GM23338 (cell line): ENCODE data around the gene ZNF609. TPM values are rescaled to one million over a fixed set of nuclear protein-coding genes. Genes with fewer than 3 reads are reported as not detected.

Experiments used
- ATAC-seq: fragments of 200-7000 bp; cut with Tn5 transposase; 3 replicates; pipeline ENCODE4 v1.9.1; 2020
- DNase-seq: peaks from one replicate; pipeline ENCODE4 v3.0.0-alpha.2; 2015; ENCODE audit warnings: low spot score
- H2AFZ ChIP-seq: fragments of 200-600 bp; sonication (generic); 2 replicates; pipeline ENCODE4 v1.8.0; 2016; ENCODE audit warnings: antibody characterized with exemption, mild to moderate bottlenecking, moderate library complexity
- H3F3A ChIP-seq: fragments of 200-600 bp; sonication (generic); replicated peaks from 2 replicates; pipeline ENCODE4 v1.8.0; 2017; ENCODE audit warnings: antibody characterized with exemption, mixed run types, low read depth
- H3K27ac ChIP-seq: fragments of 200-600 bp; sonication (generic); 2 replicates; pipeline ENCODE4 v1.6.1; 2016; ENCODE audit warnings: low read depth
- H3K27me3 ChIP-seq: fragments of 200-600 bp; sonication (generic); 2 replicates; pipeline ENCODE4 v1.8.0; 2016; ENCODE audit warnings: mild to moderate bottlenecking, mixed run types, moderate library complexity; ENCODE audit not compliant: insufficient read depth
- H3K36me3 ChIP-seq: fragments of 200-600 bp; sonication (generic); 2 replicates; pipeline ENCODE4 v1.8.0; 2016; ENCODE audit warnings: mild to moderate bottlenecking; ENCODE audit not compliant: insufficient read depth
- H3K4me1 ChIP-seq: fragments of 200-600 bp; sonication (generic); 2 replicates; pipeline ENCODE4 v1.8.0; 2016; ENCODE audit warnings: mild to moderate bottlenecking, moderate library complexity; ENCODE audit not compliant: insufficient read depth
- H3K4me2 ChIP-seq: fragments of 200-600 bp; sonication (generic); 2 replicates; pipeline ENCODE4 v1.7.1; 2017; ENCODE audit warnings: mixed run types
- H3K4me3 ChIP-seq: fragments of 200-600 bp; sonication (generic); 2 replicates; pipeline ENCODE4 v1.6.1; 2016; ENCODE audit warnings: mixed run types
- H3K79me2 ChIP-seq: fragments of 200-600 bp; sonication (generic); replicated peaks from 2 replicates; pipeline ENCODE4 v1.8.0; 2017; ENCODE audit warnings: mild to moderate bottlenecking; ENCODE audit not compliant: insufficient read depth
- H3K9me2 ChIP-seq: fragments of 200-600 bp; sonication (generic); 2 replicates; pipeline ENCODE4 v1.8.0; 2017; ENCODE audit not compliant: insufficient read depth
- H4K20me1 ChIP-seq: fragments of 200-600 bp; sonication (generic); replicated peaks from 2 replicates; pipeline ENCODE4 v1.8.0; 2017; ENCODE audit warnings: mild to moderate bottlenecking; ENCODE audit not compliant: insufficient read depth
- H3K27ac Mint-ChIP-seq: 2 replicates; pipeline ENCODE4 v1.8.0; 2020; ENCODE audit warnings: inconsistent platforms, mild to moderate bottlenecking, moderate library complexity, mixed read lengths
- H3K27me3 Mint-ChIP-seq: 3 replicates; pipeline ENCODE4 v1.8.0; 2022; ENCODE audit warnings: low read depth, mild to moderate bottlenecking, moderate library complexity, mixed read lengths, inconsistent platforms; ENCODE audit not compliant: insufficient read depth, poor library complexity
- H3K36me3 Mint-ChIP-seq: 3 replicates; pipeline ENCODE4 v1.8.0; 2021; ENCODE audit warnings: low read depth, mild to moderate bottlenecking, inconsistent platforms, moderate library complexity, mixed read lengths
- H3K4me1 Mint-ChIP-seq: 3 replicates; pipeline ENCODE4 v1.8.0; 2020; ENCODE audit warnings: mild to moderate bottlenecking, inconsistent platforms, mixed read lengths
- H3K4me3 Mint-ChIP-seq: 3 replicates; pipeline ENCODE4 v1.8.0; 2021; ENCODE audit warnings: moderate library complexity, mild to moderate bottlenecking, inconsistent platforms, mixed read lengths
- H3K9me3 Mint-ChIP-seq: 3 replicates; pipeline ENCODE4 v1.8.0; 2020; ENCODE audit warnings: moderate library complexity, mild to moderate bottlenecking, inconsistent platforms, mixed read lengths
- CTCF ChIP-seq, 2 experiments: fragments of 200-600 bp in 1 of 2; sonication (generic) in 1 of 2; conservative IDR thresholded peaks; 2 replicates each; pipeline versions ENCODE4 v1.5.1 to v1.6.1; 2016 to 2017; ENCODE audit warnings: antibody characterized with exemption in 2 of 2, low read depth in 2 of 2, mild to moderate bottlenecking in 2 of 2, moderate library complexity in 1 of 2
- ETS1 ChIP-seq: IDR thresholded peaks from 2 replicates; pipeline ENCODE4 v1.6.1; 2016; ENCODE audit warnings: antibody characterized with exemption
- EZH2 ChIP-seq: fragments of 200-600 bp; sonication (generic); IDR thresholded peaks from one replicate; pipeline ENCODE4 v1.8.0; 2017; ENCODE audit warnings: antibody characterized with exemption, mild to moderate bottlenecking, low read depth; ENCODE audit not compliant: unreplicated experiment
- EZH2phosphoT487 ChIP-seq: fragments of 200-600 bp; sonication (generic); IDR thresholded peaks from one replicate; pipeline ENCODE4 v1.8.1; 2018; ENCODE audit warnings: antibody characterized with exemption; ENCODE audit not compliant: unreplicated experiment
- NANOG ChIP-seq: IDR thresholded peaks from 2 replicates; pipeline ENCODE4 v1.6.1; 2016; ENCODE audit warnings: antibody characterized with exemption, borderline replicate concordance
- POLR2AphosphoS5 ChIP-seq: IDR thresholded peaks from 2 replicates; pipeline ENCODE4 v1.6.1; 2016; ENCODE audit warnings: antibody characterized with exemption, low read depth
- STAT1 ChIP-seq: IDR thresholded peaks from one replicate; pipeline ENCODE4 v1.6.1; 2016; ENCODE audit warnings: antibody characterized with exemption; ENCODE audit not compliant: unreplicated experiment
- ZNF114 ChIP-seq: fragments of 250-450 bp; sonication (Bioruptor Pico); IDR thresholded peaks from 2 replicates; pipeline ENCODE4 v1.5.0; 2020; ENCODE audit warnings: mild to moderate bottlenecking, moderate library complexity
- ZNF331 ChIP-seq: fragments of 250-450 bp; sonication (Bioruptor Pico); IDR thresholded peaks from 2 replicates; pipeline ENCODE4 v1.5.0; 2020; ENCODE audit warnings: low read depth, mild to moderate bottlenecking, moderate library complexity
- ZNF462 ChIP-seq: fragments of 250-450 bp; sonication (Bioruptor Pico); IDR thresholded peaks from 2 replicates; pipeline ENCODE4 v1.5.0; 2020; ENCODE audit warnings: mild to moderate bottlenecking, moderate library complexity
- polyA plus RNA-seq: library from polyadenylated mRNA; unstranded; fragments of >200 nt; fragmentation: Nextera tagmentation; extraction: Ambion mirVana; gene quantifications from 2 replicates; pipeline ENCODE4 v1.2.1, GENCODE V29; 2016
- total RNA-seq: library from RNA; depleted of rRNA; stranded (reverse); fragments of >200 nt; shearing (Covaris generic); gene quantifications from 2 replicates; pipeline ENCODE4 v1.2.3, GENCODE V29; 2014

Gene ZNF609
- total and polyA plus RNA-seq, 2 experiments from 2014 or later = 26.4 to 40.2 TPM

GRCh38 chr15:64441852-64442251 is 18.5 kb upstream of the ZNF609 start:
- Histone ChIP-seq H3K27ac (no peak overlapping the region), H3K4me3 (no peak overlapping the region), H3K79me2 (no peaks in the 10 kb centered on the region), H3K9me2 (no peaks in the 10 kb centered on the region), H3K36me3 (no peaks in the 10 kb centered on the region), H3K4me1 (no peaks in the 10 kb centered on the region), H3K27me3 (no peaks in the 10 kb centered on the region), H3K4me2 (no peak overlapping the region), H3F3A (no peaks in the 10 kb centered on the region), H4K20me1 (peaks cover 3% of the 10 kb centered on the region; the same call in 1 of the 2 replicates), H2AFZ (no peak overlapping the region)
- DNase-seq (no peak), ATAC-seq (no peak)
- Mint-ChIP-seq H3K36me3 (peaks cover under 1% of the 10 kb centered on the region; the same call in 1 of the 3 replicates), H3K9me3 (no peaks in the 10 kb centered on the region), H3K4me3 (no peak overlapping the region), H3K4me1 (no peaks in the 10 kb centered on the region), H3K27ac (no peak overlapping the region), H3K27me3 (no peaks in the 10 kb centered on the region)
- TF ChIP-seq NANOG (no peak), ZNF114 (CRISPR knock-in tag) (no peak), ETS1 (no peak), CTCF (conservative IDR thresholded peaks at IDR 0.05; ENCODE audit: low read depth in 2 of 2) (no peak), ZNF462 (no peak), ZNF331 (no peak), STAT1 (no peak), EZH2phosphoT487 (no peak), EZH2 (no peak), POLR2AphosphoS5 (no peak)
